ENCODE results near the gene ECE2.

The ECE2 gene

GRCh38 chr3:184234224-184234623 is 41.6 kb upstream of the ECE2 start:
- Histone ChIP-seq H3K27ac (no peak overlapping the region), H3K36me3 (ENCODE audit: control insufficient read depth, insufficient read depth, low read length) (no peaks in the 10 kb centered on the region), H3K4me3 (ENCODE audit: low read depth, low read length) (no peak overlapping the region), H3K4me2 (ENCODE audit: low read length) (no peak overlapping the region), H2AFZ (peak overlapping the region; percentile 15), H3K9ac (no peak overlapping the region), H3K4me1 (peaks cover 7% of the 10 kb centered on the region), H3K9me3 (ENCODE audit: control insufficient read depth, low read length) (no peaks in the 10 kb centered on the region), H3K27me3 (ENCODE audit: control insufficient read depth, insufficient read depth, low read length) (no peaks in the 10 kb centered on the region), H3K79me2 (no peaks in the 10 kb centered on the region)
- peak; percentile 39 for TF ChIP-seq CTCF (IDR thresholded peaks at IDR 0.05)

GRCh38 chr3:184234671-184235380 is 41.0 kb upstream of the ECE2 start:
- H3K36me3 ChIP-seq (ENCODE audit: control insufficient read depth, insufficient read depth, low read length), result no peaks in the 10 kb centered on the region
- no peak overlapping the region for H3K4me2 ChIP-seq (ENCODE audit: low read length)
- no peak overlapping the region for H3K9ac ChIP-seq
- no peak overlapping the region for H3K27ac ChIP-seq
- no peak for TF ChIP-seq CTCF (IDR thresholded peaks at IDR 0.05)
- H3K27me3 ChIP-seq (ENCODE audit: control insufficient read depth, insufficient read depth, low read length), result no peaks in the 10 kb centered on the region
- no peaks in the 10 kb centered on the region for H3K9me3 ChIP-seq (ENCODE audit: control insufficient read depth, low read length)
- peaks cover 7% of the 10 kb centered on the region for H3K4me1 ChIP-seq
- H3K4me3 ChIP-seq (ENCODE audit: low read depth, low read length), result no peak overlapping the region
- peak overlapping the region; percentile 15 for H2AFZ ChIP-seq
- H3K79me2 ChIP-seq, result no peaks in the 10 kb centered on the region

GRCh38 chr3:184235381-184236032 is 40.3 kb upstream of the ECE2 start:
- Histone ChIP-seq H3K36me3 (ENCODE audit: control insufficient read depth, insufficient read depth, low read length) (no peaks in the 10 kb centered on the region), H3K4me3 (ENCODE audit: low read depth, low read length) (no peak overlapping the region), H3K27ac (no peak overlapping the region), H3K27me3 (ENCODE audit: control insufficient read depth, insufficient read depth, low read length) (no peaks in the 10 kb centered on the region), H3K4me2 (ENCODE audit: low read length) (no peak overlapping the region), H3K79me2 (no peaks in the 10 kb centered on the region), H3K4me1 (peaks cover 7% of the 10 kb centered on the region), H3K9ac (no peak overlapping the region), H3K9me3 (ENCODE audit: control insufficient read depth, low read length) (no peaks in the 10 kb centered on the region), H2AFZ (no peak overlapping the region)
- no peak for TF ChIP-seq CTCF (IDR thresholded peaks at IDR 0.05)

GRCh38 chr3:184236033-184236410 is 39.8 kb upstream of the ECE2 start:
- no peak overlapping the region for H3K4me2 ChIP-seq (ENCODE audit: low read length)
- H2AFZ ChIP-seq, result no peak overlapping the region

More at GRCh38 chr3:184236033-184236410, 39.8 kb upstream of the ECE2 start:
- H3K27ac ChIP-seq, result no peak overlapping the region
- H3K36me3 ChIP-seq (ENCODE audit: control insufficient read depth, insufficient read depth, low read length), result no peaks in the 10 kb centered on the region
- H3K4me3 ChIP-seq (ENCODE audit: low read depth, low read length), result no peak overlapping the region
- H3K4me1 ChIP-seq, result peaks cover 7% of the 10 kb centered on the region
- no peak for TF ChIP-seq CTCF (IDR thresholded peaks at IDR 0.05)
- H3K9ac ChIP-seq, result no peak overlapping the region
- no peaks in the 10 kb centered on the region for H3K79me2 ChIP-seq
- H3K27me3 ChIP-seq (ENCODE audit: control insufficient read depth, insufficient read depth, low read length), result no peaks in the 10 kb centered on the region
- no peaks in the 10 kb centered on the region for H3K9me3 ChIP-seq (ENCODE audit: control insufficient read depth, low read length)
